NCI-H82 (cell line): ENCODE results near the gene KPNB1.

Experiments
- DNase-seq: peaks from one replicate; lab custom pipeline; 2025; lab: John Stamatoyannopoulos, UW

Gene KPNB1

GRCh38 chr17:47636273-47637030, 13.3 kb upstream of the KPNB1 start:
- no peak for DNase-seq

DNA sequence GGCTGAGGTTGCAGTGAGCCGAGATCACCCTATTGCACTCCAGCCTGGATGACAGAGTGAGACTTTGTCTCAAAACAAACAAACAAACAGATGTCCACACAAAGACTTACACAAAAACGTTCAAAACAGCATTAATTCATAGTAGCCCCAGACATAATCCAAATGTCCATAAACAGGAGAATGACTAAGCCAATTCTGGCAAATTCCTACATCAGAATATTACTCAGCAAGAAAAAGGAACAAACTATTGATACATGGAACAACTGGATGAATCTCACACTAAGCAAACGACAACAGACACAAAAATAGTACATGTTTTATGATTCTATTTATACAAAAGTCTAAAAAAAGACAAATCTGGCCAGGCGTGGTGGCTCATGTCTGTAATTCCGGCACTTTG, 10.8 kb upstream of the KPNB1 start:
- no peak for DNase-seq

GRCh38 chr17:47640076-47640475, 9.6 kb upstream of the KPNB1 start:
- DNase-seq, result no peak

- DNase-seq, result no peak
These were observed 8.5 kb upstream of the KPNB1 start for GRCh38 chr17:47641202-47641601.

GRCh38 chr17:47643116-47643515, 6.6 kb upstream of the KPNB1 start:
- no peak for DNase-seq

GRCh38 chr17:47644324-47644723, 5.4 kb upstream of the KPNB1 start:
- no peak for DNase-seq

DNA sequence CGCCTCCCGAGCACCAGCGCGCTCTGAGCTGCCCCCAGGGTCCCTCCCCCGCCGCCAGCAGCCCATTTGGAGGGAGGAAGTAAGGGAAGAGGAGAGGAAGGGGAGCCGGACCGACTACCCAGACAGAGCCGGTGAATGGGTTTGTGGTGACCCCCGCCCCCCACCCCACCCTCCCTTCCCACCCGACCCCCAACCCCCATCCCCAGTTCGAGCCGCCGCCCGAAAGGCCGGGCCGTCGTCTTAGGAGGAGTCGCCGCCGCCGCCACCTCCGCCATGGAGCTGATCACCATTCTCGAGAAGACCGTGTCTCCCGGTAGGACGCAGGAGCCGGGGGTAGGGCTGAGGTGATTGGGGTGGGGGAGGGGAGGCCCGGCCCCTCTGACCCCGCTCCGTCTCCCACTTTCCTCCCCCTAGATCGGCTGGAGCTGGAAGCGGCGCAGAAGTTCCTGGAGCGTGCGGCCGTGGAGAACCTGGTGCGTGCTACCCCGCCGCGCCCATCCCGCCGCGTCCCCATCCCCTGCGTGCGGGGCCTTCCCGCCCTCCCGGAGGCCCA, 329 bp downstream of the KPNB1 start:
- DNase-seq, result no peak

DNA sequence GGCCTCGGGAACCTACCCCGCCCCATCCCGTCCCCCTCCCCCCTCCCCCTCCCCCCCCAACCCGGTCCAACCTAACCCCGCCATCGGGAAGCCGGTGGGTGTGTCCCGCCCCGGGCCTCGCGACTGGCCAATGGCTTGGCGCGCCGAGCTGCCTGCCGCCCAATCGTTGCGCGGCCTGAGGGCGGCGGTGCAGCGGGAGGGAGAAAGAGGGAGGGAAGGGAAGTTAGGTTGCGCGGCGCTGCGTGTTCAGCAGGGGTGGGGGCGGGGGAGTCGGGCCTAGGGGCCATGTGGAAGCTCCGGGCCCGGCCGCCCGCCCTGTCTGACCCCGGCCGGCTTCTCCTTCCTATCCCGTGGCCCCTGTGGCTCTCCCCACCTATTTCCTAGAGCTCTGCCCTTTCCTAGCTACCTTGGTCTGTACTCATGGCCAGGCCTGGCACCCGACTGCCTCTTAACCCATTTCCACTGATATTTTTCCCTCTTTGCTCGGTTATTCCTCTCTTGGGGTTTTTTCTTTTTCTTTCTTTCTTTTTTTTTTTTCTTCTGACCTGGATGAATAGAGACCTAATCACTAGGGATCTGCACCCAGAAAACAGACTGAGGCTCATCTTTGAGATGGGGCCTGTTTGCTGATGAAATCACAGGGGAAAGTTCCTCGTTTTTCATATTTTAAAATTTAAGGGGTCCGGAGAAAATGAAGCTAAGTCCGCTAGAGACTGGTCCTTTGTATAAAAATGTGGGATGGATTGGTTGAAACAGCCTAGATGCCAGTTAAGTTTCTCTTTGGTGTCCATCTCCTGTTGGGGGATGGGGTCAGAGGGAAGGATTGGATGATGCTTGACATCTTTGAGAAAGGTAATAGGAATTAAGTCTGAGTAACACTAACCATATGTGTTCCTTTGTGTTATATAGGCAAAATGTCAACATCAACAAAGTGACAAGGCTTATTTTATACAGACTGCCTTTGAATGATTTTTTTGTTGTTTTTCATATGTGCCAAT, 1.1 kb downstream of the KPNB1 start:
- DNase-seq, result peak; percentile 99

GRCh38 chr17:47651704-47652103, 2.0 kb downstream of the KPNB1 start:
- DNase-seq, result no peak

DNA sequence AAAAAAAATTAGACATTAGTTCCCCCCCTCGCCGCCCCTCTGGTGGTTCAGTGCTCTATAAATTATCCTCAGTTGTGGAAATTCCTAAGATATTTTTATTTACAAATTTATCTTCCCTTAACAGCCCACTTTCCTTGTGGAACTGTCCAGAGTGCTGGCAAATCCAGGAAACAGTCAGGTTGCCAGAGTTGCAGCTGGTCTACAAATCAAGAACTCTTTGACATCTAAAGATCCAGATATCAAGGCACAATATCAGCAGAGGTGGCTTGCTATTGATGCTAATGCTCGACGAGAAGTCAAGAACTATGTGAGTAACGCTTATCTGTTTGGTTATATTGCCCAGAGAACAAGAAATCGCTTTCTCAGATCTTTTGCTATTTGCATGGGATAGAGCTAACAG, 2.9 kb downstream of the KPNB1 start:
- no peak for DNase-seq

GRCh38 chr17:47653442-47653841, 3.7 kb downstream of the KPNB1 start:
- DNase-seq, result no peak

DNA sequence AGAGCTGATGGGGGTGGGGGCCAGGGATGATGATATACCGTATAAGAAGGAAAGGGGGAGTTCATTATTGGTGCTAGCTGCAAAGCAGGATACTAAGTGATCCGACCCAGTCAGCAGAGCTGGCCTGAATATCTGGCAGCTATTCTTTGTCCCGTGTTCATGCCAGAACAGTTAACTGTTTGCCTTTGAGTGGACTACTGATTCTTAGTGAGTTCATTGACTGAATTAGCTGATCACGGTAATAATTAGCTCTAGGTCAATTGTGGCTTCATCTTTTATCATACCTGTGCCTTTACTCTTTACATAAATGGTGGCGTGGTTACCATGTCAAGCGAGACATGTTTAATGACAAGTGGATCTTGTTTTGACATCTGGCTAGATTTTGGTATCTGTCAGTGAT, 5.3 kb downstream of the KPNB1 start:
- no peak for DNase-seq

- DNase-seq, result no peak
These were observed 10.4 kb downstream of the KPNB1 start for GRCh38 chr17:47660064-47660492.

- DNase-seq, result peak; percentile 83
These were observed 14.3 kb downstream of the KPNB1 start for GRCh38 chr17:47663912-47664623.

GRCh38 chr17:47664624-47664941, 14.9 kb downstream of the KPNB1 start:
- no peak for DNase-seq

- DNase-seq, result no peak
These were observed 15.9 kb downstream of the KPNB1 start for GRCh38 chr17:47665655-47666054.

GRCh38 chr17:47669081-47669480, 19.4 kb downstream of the KPNB1 start:
- DNase-seq, result no peak

DNA sequence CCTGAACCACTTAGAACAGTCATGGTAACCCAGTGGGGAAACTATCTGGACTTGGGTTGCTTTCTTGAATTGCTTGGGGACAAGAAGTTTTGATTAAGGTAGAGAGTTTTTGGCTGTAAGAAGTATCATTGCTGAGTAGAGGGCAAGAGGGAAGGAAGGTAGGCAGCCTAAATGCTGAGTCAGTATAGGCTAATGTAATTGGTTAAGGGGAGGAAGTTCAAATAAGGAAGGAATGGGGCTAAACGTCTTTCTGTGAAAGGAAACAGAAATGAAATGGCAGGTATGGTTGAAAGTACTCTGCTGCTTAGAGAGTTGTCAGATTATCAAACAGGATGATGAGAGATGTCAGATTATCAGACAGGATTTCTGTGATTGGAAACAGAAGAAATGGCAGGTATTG, 20.3 kb downstream of the KPNB1 start:
- no peak for DNase-seq

- no peak for DNase-seq
These were observed 24.8 kb downstream of the KPNB1 start for GRCh38 chr17:47674499-47674898.

- no peak for DNase-seq
These were observed 25.9 kb downstream of the KPNB1 start for GRCh38 chr17:47675380-47676198.

- no peak for DNase-seq
These were observed 26.4 kb downstream of the KPNB1 start for GRCh38 chr17:47676199-47676472.
